HEK293 (cell line): ENCODE measurements around the gene TECTA.

ENCODE experiments used
- CTCF ChIA-PET: fragments of 350-600 bp; formaldehyde crosslinking; extraction: SDS; loops from one replicate; lab custom pipeline; 2021; ENCODE audit warnings: antibody characterized with exemption; lab: Yijun Ruan, JAX
- POLR2A ChIA-PET: fragments of 300-600 bp; formaldehyde crosslinking; extraction: SDS; loops from one replicate; lab custom pipeline; 2020; ENCODE audit warnings: antibody characterized with exemption, inconsistent platforms; lab: Yijun Ruan, JAX
- H3K27ac ChIP-seq: fragments of 200-500 bp; sonication (Bioruptor generic); 2 replicates; pipeline ENCODE4 v1.5.1; 2014; ENCODE audit warnings: low read depth, low read length, control low read depth, inconsistent platforms; ENCODE audit errors: extremely low read depth
- H3K36me3 ChIP-seq, 2 experiments: fragments of 200-500 bp in 1 of 2; sonication (Bioruptor generic) in 1 of 2; 1 replicate in 1 of 2; 2 replicates in 1 of 2; pipeline ENCODE4 v1.5.1; 2014 to 2017; ENCODE audit warnings: inconsistent platforms in 2 of 2, low read length in 2 of 2; ENCODE audit not compliant: control insufficient read depth in 2 of 2, insufficient read depth in 1 of 2
- H3K4me1 ChIP-seq: fragments of 200-500 bp; sonication (Bioruptor generic); 2 replicates; pipeline ENCODE4 v1.5.1; 2014; ENCODE audit warnings: mild to moderate bottlenecking, low read length, inconsistent platforms; ENCODE audit not compliant: control insufficient read depth, insufficient read depth
- H3K4me3 ChIP-seq: 2 replicates; pipeline ENCODE4 v1.5.1; 2011; ENCODE audit warnings: low read depth, mild to moderate bottlenecking, control low read depth, low read length, moderate library complexity
- H3K9me3 ChIP-seq: fragments of 200-500 bp; sonication (Bioruptor generic); 2 replicates; pipeline ENCODE4 v1.5.1; 2014; ENCODE audit warnings: low read depth, low read length, inconsistent platforms; ENCODE audit not compliant: control insufficient read depth, insufficient read depth
- EGR2 ChIP-seq: fragments of 450-650 bp; formaldehyde crosslinking; IDR thresholded peaks from 2 replicates; pipeline ENCODE4 v1.5.1; 2016; ENCODE audit warnings: low read depth, missing biosample characterization, missing genetic modification characterization
- GLI2 ChIP-seq: fragments of 450-650 bp; formaldehyde crosslinking; IDR thresholded peaks from 2 replicates; pipeline ENCODE4; 2017; ENCODE audit warnings: missing biosample characterization, missing genetic modification characterization, low read depth, borderline replicate concordance
- HOXA7 ChIP-seq: sonication (generic); formaldehyde crosslinking; IDR thresholded peaks from 2 replicates; pipeline ENCODE4 v1.8.1; 2022; ENCODE audit warnings: missing genetic modification reagents, borderline replicate concordance
- KLF1 ChIP-seq: fragments of 450-650 bp; formaldehyde crosslinking; IDR thresholded peaks from 2 replicates; pipeline ENCODE4 v1.5.1; 2016; ENCODE audit warnings: missing biosample characterization, missing genetic modification characterization
- KLF10 ChIP-seq: fragments of 450-650 bp; IDR thresholded peaks from 2 replicates; pipeline ENCODE4 v1.5.1; 2018; ENCODE audit warnings: missing biosample characterization, mild to moderate bottlenecking, missing genetic modification characterization
- MEIS1 ChIP-seq: sonication (generic); formaldehyde crosslinking; IDR thresholded peaks from 2 replicates; pipeline ENCODE4 v1.8.1; 2022; ENCODE audit warnings: missing genetic modification reagents, mild to moderate bottlenecking, borderline replicate concordance
- OSR2 ChIP-seq: fragments of 450-650 bp; formaldehyde crosslinking; IDR thresholded peaks from 2 replicates; pipeline ENCODE4 v1.5.1; 2016; ENCODE audit warnings: missing biosample characterization, missing genetic modification characterization
- SCRT2 ChIP-seq: fragments of 450-650 bp; formaldehyde crosslinking; IDR thresholded peaks from 2 replicates; pipeline ENCODE4 v1.5.1; 2016; ENCODE audit warnings: missing biosample characterization, missing genetic modification characterization
- ZBTB7A ChIP-seq: fragments of 450-650 bp; formaldehyde crosslinking; IDR thresholded peaks from 2 replicates; pipeline ENCODE4 v1.5.1; 2016; ENCODE audit warnings: low read depth, missing biosample characterization, missing genetic modification characterization
- ZFP69B ChIP-seq: fragments of 450-650 bp; formaldehyde crosslinking; IDR thresholded peaks from 2 replicates; pipeline ENCODE4 v1.5.1; 2016; ENCODE audit warnings: missing biosample characterization, missing genetic modification characterization
- ZNF10 ChIP-seq: fragments of 450-650 bp; formaldehyde crosslinking; IDR thresholded peaks from 2 replicates; pipeline ENCODE4 v1.5.1; 2017; ENCODE audit warnings: missing biosample characterization, missing genetic modification characterization
- ZNF112 ChIP-seq: fragments of 450-650 bp; formaldehyde crosslinking; IDR thresholded peaks from 2 replicates; pipeline ENCODE4 v1.5.0; 2017; ENCODE audit warnings: missing biosample characterization, missing genetic modification characterization
- ZNF157 ChIP-seq: fragments of 450-650 bp; formaldehyde crosslinking; IDR thresholded peaks from 2 replicates; pipeline ENCODE4 v1.5.1; 2016; ENCODE audit warnings: missing biosample characterization, missing genetic modification characterization
- ZNF169 ChIP-seq: fragments of 450-650 bp; formaldehyde crosslinking; IDR thresholded peaks from 2 replicates; pipeline ENCODE4 v1.5.1; 2016; ENCODE audit warnings: missing biosample characterization, missing genetic modification characterization
- ZNF221 ChIP-seq: fragments of 450-650 bp; formaldehyde crosslinking; IDR thresholded peaks from 2 replicates; pipeline ENCODE4 v1.5.1; 2017; ENCODE audit warnings: missing biosample characterization, missing genetic modification characterization, borderline replicate concordance
- ZNF223 ChIP-seq: fragments of 450-650 bp; formaldehyde crosslinking; IDR thresholded peaks from 2 replicates; pipeline ENCODE4 v1.5.1; 2016; ENCODE audit warnings: missing biosample characterization, missing genetic modification characterization
- ZNF423 ChIP-seq: fragments of 450-650 bp; formaldehyde crosslinking; IDR thresholded peaks from 2 replicates; pipeline ENCODE4 v1.5.1; 2016; ENCODE audit warnings: missing biosample characterization, missing genetic modification characterization
- ZNF548 ChIP-seq: fragments of 450-650 bp; formaldehyde crosslinking; IDR thresholded peaks from 2 replicates; pipeline ENCODE4 v1.5.1; 2016; ENCODE audit warnings: missing biosample characterization, missing genetic modification characterization
- ZNF549 ChIP-seq: fragments of 450-650 bp; IDR thresholded peaks from 2 replicates; pipeline ENCODE4 v1.5.1; 2018; ENCODE audit warnings: missing biosample characterization, missing genetic modification characterization, mild to moderate bottlenecking, inconsistent platforms, moderate library complexity
- ZNF555 ChIP-seq: fragments of 450-650 bp; formaldehyde crosslinking; conservative IDR thresholded peaks from 2 replicates; pipeline ENCODE4 v1.5.1; 2017; ENCODE audit warnings: missing biosample characterization, mild to moderate bottlenecking, missing genetic modification characterization, inconsistent platforms
- ZNF654 ChIP-seq: fragments of 450-650 bp; formaldehyde crosslinking; IDR thresholded peaks from 2 replicates; pipeline ENCODE4 v1.5.1; 2016; ENCODE audit warnings: low read depth, missing biosample characterization, missing genetic modification characterization
- ZNF792 ChIP-seq: fragments of 450-650 bp; formaldehyde crosslinking; IDR thresholded peaks from 2 replicates; pipeline ENCODE4 v1.5.1; 2016; ENCODE audit warnings: missing biosample characterization, missing genetic modification characterization
- TF ChIP-seq, protein P1 (sequence below): fragments of 450-650 bp; formaldehyde crosslinking; IDR thresholded peaks from 2 replicates; pipeline ENCODE4 v1.5.1; 2016; ENCODE audit warnings: missing biosample characterization, missing genetic modification characterization
- TF ChIP-seq, protein P2 (sequence below): fragments of 450-650 bp; formaldehyde crosslinking; optimal IDR thresholded peaks from 2 replicates; pipeline ENCODE3; 2016; ENCODE audit warnings: missing biosample characterization, mild to moderate bottlenecking, missing genetic modification characterization
- TF ChIP-seq, protein P3 (sequence below): fragments of 450-650 bp; formaldehyde crosslinking; IDR thresholded peaks from 2 replicates; pipeline ENCODE4 v1.5.1; 2017; ENCODE audit warnings: missing biosample characterization, missing genetic modification characterization

Gene TECTA

DNA sequence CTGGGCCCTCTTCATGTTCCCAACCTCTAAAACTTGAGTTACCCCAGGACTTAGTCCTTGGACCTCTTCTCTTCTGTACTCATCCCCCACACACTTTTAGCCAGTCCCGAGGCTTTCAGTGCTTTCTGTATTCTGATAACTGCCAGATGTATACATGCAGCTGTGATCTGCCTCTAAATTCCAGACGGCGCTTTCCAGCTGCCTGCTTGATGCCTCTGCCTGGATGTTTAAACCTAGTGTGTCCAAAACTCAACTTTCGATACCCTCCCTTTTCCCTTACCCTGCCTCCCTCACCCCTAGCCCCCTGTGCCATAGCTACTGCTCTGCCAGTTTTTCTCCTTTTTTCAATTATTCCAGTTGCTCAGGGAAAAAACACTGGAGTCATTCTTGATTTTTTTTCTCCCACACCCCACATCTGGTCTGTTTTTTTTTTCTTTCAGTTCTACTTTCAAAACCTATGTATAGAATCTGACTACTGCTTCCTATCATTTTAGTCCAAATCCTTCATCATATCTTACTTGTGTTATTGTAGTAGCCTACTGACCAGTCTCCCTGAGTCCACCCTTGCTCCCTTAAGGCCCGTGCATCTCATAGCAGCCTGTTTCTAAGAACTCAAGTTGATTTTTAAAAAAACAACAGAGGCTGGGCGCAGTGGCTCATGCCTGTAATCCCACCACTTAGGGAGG lies 32.9 kb upstream of the TECTA start:
- POLR2A ChIA-PET = no interaction called here
- Histone ChIP-seq H3K36me3 (peaks cover 2 to 36% of the 10 kb centered on the region in 2 experiments), H3K27ac (no peak overlapping the region), H3K4me3 (no peak overlapping the region)
- TF ChIP-seq ZFP69B (no peak), ZNF555 (tag by site-specific recombination) (no peak), HOXA7 (CRISPR knock-in tag) (no peak), OSR2 (tag by site-specific recombination) (no peak), SCRT2 (tag by site-specific recombination) (no peak), ZNF549 (tag by site-specific recombination) (no peak), EGR2 (tag by site-specific recombination) (no peak), ZNF548 (tag by site-specific recombination) (no peak), ZNF792 (tag by site-specific recombination) (no peak), ZNF112 (tag by site-specific recombination) (no peak)
- TF ChIP-seq, protein P1, sequence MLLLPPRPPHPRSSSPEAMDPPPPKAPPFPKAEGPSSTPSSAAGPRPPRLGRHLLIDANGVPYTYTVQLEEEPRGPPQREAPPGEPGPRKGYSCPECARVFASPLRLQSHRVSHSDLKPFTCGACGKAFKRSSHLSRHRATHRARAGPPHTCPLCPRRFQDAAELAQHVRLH (tag by site-specific recombination) = no peak
- TF ChIP-seq, all 188 proteins: peak for 0
- H3K4me1 ChIP-seq = peaks cover 10% of the 10 kb centered on the region; the same call in 1 of the 2 replicates
- CTCF ChIA-PET = interaction anchor here (0.6 to 1.5 kb wide), 5 partner anchors 11 to 133 kb away, joined by 3 to 6 read pairs (median 3); no protein-coding TSS in a partner anchor
- no peaks in the 10 kb centered on the region for H3K9me3 ChIP-seq

DNA sequence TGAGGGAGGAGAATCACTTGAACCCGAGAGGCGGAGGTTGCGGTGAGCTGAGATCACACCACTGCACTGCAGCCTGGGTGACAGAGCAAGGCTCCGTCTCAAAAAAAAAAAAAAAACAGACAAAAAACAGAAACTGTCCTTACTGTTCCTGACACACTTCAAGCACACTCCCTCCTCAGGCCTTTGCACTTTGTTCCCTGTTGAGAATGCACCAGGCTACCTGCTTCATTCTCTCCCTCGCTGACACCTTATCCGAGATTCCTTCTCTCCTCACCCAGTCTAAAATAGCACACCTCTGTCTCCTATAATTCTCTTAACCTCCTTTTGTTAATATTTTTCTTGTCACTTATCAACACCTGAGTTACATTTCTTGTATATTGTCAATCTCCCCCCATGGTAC lies 32.3 kb upstream of the TECTA start:
- ChIA-PET CTCF (interaction anchor here (1.1 kb wide), 1 partner anchor 12 kb away, joined by 3 read pairs; no protein-coding TSS in a partner anchor), POLR2A (interaction anchor here (0.5 kb wide), 1 partner anchor 53 kb away, joined by 7 read pairs; no protein-coding TSS in a partner anchor)
- peaks cover 10% of the 10 kb centered on the region; the same call in 1 of the 2 replicates for H3K4me1 ChIP-seq
- no peak overlapping the region for H3K4me3 ChIP-seq
- H3K36me3 ChIP-seq = peaks cover 8 to 36% of the 10 kb centered on the region in 2 experiments
- TF ChIP-seq ZNF423 (tag by site-specific recombination) (no peak), KLF1 (tag by site-specific recombination) (no peak), MEIS1 (CRISPR knock-in tag) (no peak), GLI2 (tag by site-specific recombination) (no peak)
- TF ChIP-seq, all 188 proteins: peak for 0
- Histone ChIP-seq H3K9me3 (no peaks in the 10 kb centered on the region), H3K27ac (no peak overlapping the region)

DNA sequence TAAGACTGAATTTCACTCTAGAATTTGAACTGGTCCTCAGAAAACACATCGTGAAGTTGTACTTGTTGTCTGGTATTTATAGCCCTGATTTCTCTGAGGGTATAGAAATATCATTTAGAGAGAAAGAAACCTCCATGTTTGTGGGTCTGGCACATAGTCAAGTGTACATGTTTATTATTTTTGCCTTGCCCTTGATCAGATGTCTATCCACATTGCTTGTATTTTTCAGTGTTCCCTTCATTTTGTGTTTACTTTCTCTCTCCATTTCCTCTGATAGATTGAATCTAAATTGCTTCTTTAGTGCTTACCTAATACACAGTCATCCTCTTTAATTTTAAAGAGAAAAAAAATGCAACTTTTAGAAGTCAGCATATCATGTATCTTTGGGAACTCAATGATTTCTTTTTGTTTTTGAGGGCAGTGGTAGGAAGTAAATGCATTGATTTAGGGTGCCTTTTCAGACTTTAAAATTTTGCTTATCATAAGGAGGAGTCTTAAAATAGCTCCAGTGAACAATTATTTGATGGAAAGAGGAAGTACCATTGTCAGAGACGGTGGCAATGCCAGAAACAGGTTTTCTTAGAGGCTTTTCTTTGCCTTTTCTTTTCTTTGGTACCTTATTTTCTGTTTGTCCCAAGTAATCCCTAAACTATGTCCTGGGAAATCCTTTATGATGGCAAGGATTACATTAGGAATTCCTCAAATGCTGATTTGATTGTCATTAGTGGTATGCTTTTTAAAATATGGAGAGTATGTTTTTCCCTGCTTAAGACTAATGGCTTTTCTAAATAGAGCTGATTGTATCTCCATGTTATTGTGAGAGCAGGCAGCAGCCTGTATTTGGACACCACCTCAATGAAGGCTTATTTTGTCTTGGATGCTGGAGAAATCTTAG lies 29.8 kb upstream of the TECTA start:
- peaks cover 8 to 28% of the 10 kb centered on the region in 2 experiments for H3K36me3 ChIP-seq
- CTCF ChIA-PET = no interaction called here
- H3K4me3 ChIP-seq = no peak overlapping the region
- no peak overlapping the region for H3K27ac ChIP-seq
- H3K4me1 ChIP-seq = peaks cover 10% of the 10 kb centered on the region; the same call in 1 of the 2 replicates
- no peaks in the 10 kb centered on the region for H3K9me3 ChIP-seq
- POLR2A ChIA-PET = no interaction called here
- no peak for TF ChIP-seq ZNF223 (tag by site-specific recombination)
- TF ChIP-seq, protein P2, sequence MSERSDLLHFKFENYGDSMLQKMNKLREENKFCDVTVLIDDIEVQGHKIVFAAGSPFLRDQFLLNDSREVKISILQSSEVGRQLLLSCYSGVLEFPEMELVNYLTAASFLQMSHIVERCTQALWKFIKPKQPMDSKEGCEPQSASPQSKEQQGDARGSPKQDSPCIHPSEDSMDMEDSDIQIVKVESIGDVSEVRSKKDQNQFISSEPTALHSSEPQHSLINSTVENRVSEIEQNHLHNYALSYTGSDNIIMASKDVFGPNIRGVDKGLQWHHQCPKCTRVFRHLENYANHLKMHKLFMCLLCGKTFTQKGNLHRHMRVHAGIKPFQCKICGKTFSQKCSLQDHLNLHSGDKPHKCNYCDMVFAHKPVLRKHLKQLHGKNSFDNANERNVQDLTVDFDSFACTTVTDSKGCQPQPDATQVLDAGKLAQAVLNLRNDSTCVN (tag by site-specific recombination) = no peak
- no peak for TF ChIP-seq ZNF169 (tag by site-specific recombination)
- no peak for TF ChIP-seq ZNF10 (tag by site-specific recombination)
- TF ChIP-seq ZBTB7A (tag by site-specific recombination) = no peak
- no peak for TF ChIP-seq ZNF221 (tag by site-specific recombination)
- TF ChIP-seq ZNF157 (tag by site-specific recombination) = no peak
- TF ChIP-seq ZNF654 = no peak
- TF ChIP-seq, protein P3, sequence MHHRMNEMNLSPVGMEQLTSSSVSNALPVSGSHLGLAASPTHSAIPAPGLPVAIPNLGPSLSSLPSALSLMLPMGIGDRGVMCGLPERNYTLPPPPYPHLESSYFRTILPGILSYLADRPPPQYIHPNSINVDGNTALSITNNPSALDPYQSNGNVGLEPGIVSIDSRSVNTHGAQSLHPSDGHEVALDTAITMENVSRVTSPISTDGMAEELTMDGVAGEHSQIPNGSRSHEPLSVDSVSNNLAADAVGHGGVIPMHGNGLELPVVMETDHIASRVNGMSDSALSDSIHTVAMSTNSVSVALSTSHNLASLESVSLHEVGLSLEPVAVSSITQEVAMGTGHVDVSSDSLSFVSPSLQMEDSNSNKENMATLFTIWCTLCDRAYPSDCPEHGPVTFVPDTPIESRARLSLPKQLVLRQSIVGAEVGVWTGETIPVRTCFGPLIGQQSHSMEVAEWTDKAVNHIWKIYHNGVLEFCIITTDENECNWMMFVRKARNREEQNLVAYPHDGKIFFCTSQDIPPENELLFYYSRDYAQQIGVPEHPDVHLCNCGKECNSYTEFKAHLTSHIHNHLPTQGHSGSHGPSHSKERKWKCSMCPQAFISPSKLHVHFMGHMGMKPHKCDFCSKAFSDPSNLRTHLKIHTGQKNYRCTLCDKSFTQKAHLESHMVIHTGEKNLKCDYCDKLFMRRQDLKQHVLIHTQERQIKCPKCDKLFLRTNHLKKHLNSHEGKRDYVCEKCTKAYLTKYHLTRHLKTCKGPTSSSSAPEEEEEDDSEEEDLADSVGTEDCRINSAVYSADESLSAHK (tag by site-specific recombination) = no peak
- no peak for TF ChIP-seq KLF10 (tag by site-specific recombination)
